Activated CD8-positive, alpha-beta memory T cell treated with anti-CD3 and anti-CD28 coated beads for 4 hours (primary cell): ENCODE results near the gene TUBA1B.

Experiments used
- DNase-seq, 2 donors: peaks; one replicate each; pipeline ENCODE4 v3.0.0-alpha.2; 2020; ENCODE audit warnings: low read depth in 2 of 2

The TUBA1B gene

DNA sequence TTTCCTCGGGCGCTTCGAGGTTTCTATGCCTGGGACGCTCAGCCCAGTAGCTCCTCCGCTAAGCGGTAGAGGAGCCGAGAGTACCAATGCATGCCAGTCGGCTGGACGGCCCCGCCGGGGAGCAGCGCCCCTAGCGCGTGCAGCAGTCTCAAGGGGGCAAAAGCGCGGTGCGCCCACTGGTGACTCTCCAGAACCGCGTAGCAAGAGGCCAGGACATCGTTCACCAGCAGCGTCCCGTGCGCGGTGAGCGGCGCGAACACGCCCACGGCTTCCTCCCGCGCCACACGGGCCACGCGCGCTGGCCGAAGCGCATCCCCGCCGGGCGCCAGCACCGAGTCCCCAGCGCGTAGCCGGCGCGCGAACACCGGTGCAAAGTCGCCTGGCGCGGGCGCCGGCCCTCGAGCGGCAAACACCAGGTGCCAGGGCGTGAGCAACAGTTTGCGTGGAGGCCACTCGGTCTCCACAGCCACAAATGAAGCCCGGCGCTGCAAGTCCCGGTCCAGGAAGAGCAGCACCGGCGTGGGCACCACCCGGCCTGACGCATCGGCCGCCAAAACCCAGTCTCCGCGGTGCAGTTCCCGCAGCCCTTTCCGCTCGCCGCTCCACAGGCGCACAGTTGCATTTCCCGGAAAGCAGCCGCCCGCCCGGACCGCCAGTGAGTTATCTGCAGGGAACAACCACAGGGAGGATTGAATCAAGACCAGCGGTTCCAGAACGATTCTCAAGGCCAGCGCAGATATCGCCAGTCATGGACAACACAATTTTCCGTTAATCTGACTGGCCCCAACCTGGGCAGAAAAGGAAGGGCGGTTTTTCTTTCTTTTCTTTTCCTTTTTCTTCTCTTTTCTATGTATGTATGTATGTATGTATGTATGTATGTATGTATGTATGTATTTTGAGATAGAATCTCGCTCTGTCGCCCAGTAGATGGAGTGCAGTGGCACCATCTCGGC, 41.1 kb downstream of the TUBA1B start:
- DNase-seq, result no peak

GRCh38 chr12:49088932-49089330, 42.3 kb downstream of the TUBA1B start:
- no peak for DNase-seq

DNA sequence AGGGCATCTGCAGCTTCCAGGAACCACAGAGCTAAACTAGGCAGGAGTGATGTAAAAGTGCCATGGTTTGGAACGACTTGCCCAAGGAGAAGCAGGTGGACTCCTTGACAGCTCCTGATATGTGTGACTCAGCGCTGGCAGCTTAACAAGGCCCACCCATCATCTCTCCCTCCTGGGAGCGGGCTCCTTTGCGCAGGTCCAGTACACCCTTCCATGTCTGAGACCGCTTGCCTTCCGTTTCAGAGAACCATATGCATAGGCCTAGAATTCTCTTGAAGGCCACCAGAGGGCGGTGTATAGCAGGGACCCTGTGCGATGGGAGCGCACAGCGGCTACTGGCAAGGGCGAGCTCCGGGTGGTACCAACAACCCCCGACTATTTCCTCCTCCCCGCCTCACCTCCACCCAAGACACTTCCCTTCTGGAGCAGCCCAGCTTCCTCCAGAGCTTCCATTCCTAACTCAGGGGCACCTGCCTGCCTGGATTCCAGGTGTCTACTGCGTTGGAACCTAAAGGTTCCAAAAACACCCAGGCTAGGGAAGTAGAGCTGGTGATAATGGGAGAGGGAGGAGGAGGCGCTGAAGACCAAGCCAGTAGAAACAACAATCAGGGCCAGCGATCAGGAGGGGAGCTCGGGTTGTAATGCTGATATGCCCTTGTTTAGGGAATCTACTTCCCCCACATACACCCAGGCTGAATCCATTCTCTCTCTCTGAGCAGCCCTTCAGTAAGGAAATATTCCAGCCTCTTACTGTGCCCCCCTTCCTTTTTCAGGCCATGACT, 42.9 kb downstream of the TUBA1B start:
- DNase-seq, result peak; percentile 40 to 51

DNA sequence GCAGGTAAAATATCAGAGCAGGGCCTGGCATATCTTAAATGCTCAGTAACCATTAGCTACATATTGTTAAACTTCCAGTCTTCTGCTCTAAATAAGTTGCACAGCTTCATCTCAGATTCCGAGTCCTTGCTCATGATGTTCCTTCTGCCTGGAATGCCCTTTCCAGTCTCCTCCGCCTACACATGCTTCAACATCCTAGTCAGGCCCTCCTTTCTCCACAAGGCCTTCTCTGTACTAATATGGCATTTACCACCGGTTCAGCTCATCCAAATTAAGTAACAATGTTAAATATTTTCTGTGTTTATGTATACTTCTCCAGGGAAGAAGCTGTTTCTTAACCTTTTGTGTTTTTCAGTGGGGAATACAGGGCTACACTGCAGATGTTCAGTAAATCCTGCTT, 45.1 kb downstream of the TUBA1B start:
- no peak for DNase-seq

DNA sequence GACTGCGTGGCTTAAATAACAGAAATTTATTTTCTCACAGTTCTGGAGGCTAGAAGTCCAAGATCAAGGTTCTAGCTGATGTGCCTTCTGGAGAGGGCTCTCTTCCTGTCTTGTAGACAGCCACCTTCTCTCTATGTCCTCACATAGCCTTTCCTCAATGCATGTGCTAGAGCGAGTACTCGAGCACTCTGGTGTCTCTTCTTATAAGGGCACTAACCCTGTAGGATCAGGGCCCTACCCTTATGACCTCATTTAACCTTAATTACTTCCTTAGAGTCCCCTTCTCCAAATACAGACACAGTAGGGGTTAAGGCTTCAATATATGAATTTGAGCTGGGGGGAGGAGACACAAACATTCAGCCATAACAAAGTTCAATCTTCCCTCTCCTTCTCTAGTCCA, 46.8 kb downstream of the TUBA1B start:
- no peak for DNase-seq

DNA sequence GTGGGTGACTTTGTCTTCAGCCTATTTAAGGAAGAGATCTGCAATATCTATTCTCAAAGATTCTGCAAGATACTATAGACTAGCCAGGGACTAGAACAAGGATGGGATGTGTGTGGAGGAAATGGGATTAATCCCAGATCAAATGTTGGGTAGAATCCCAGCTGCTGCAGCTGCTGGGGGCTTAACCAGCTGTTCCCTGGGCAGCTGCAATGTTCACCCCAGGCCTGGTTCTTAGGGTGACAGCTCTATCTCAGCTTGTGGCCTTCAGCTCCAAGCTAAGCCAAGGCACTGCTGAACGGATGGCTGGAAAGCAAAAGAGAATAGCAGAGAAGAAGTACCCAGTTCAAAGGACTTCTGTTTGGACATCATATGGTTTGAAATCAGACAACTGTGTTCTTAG, 51.4 kb downstream of the TUBA1B start:
- DNase-seq, result no peak
